Subcutaneous adipose tissue (tissue), 4 donors: ENCODE measurements around the gene TMC5. TPM values are rescaled to one million over a fixed set of nuclear protein-coding genes. Genes with fewer than 3 reads are reported as not detected.

Source experiments
- CTCF ChIP-seq: fragments of 450-650 bp; IDR thresholded peaks from one replicate; pipeline ENCODE4 v1.5.1; 2016; ENCODE audit warnings: low read depth, mild to moderate bottlenecking, control low read depth, antibody characterized with exemption, moderate library complexity
- total RNA-seq, 4 donors: library from RNA; depleted of rRNA; stranded (reverse); fragments of >200 nt; gene quantifications; one replicate each; pipeline ENCODE4 v1.1.0, GENCODE V29; 2016

Gene TMC5
- total RNA-seq, 4 donors from 2014 or later: 0.16 to 0.22 (median 0.17) TPM; not detected in 1

DNA sequence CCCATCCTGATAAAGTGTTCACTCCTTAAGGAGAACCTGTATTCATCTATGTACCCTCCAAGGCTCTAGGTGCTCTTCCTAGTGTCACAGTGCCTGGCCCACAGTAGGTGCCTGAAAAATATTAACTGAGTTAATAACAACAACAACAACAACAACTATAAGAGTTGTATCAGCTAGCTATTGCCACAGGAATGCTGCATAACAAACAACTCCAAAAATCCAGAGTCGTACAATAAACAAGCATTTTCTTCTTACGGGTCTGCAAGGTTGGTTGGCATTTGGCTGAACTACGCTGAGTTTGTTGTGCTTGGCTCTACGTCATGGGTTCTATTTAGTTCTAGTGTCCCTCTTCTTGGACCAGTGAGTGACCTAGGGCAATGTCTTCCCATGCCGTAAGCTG, 29.2 kb downstream of the TMC5 start:
- TF ChIP-seq CTCF: no peak

DNA sequence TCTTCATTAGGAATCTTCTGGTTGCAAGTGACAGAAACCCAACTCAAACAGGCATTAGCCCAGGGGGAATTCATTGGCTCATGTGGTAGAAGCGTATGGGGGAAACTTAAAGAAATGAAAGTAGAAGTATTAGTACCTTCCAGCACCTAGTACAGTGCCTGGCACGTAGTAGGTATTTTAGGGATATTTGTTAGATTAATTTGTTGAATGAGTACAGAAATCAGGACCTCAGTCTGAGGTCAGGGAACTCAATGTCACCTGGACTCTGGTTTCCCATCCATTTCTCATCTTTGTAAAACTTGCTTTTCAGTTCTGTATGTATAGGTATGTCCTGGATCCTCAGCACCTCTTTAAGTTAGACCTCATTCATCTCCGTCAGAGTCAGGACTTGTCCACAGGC, 32.5 kb downstream of the TMC5 start:
- no peak for TF ChIP-seq CTCF

DNA sequence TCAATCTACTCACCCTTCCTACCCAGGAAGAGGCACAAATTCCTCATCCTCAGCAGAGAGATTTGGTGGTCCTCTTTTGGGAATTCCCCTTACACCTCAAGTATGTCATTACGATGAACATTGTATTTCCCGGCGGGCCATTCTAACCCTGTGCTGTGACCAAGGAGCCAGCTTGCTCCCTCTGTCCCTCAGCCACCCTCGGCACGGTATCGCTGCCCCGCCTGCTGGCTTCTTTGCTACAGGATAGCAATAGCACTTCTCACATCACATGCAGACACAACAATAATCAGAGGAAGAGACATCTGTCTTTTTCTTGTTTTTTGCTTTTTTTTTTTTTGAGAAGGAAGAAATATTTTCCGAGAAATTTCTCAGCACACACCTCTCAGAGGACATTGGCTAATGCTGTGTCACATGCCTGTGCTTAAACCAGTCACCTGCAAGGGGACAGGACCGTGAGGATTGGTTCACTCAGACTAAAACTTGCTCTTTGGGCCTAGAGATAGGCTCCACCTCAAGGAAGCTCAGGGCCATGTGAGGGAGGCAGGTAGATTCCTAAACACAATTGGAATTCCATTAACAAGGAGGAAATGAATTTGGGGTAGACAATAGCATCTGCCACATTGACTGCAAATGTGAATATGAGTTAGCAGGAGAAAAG, 41.2 kb downstream of the TMC5 start:
- TF ChIP-seq CTCF: no peak

- TF ChIP-seq CTCF: no peak
These were observed 42.7 kb downstream of the TMC5 start for GRCh38 chr16:19460397-19460796.

GRCh38 chr16:19463468-19464315, 46.0 kb downstream of the TMC5 start:
- TF ChIP-seq CTCF: no peak

- no peak for TF ChIP-seq CTCF
These were observed 50.6 kb downstream of the TMC5 start for GRCh38 chr16:19468300-19468699.

GRCh38 chr16:19472482-19472881, 54.8 kb downstream of the TMC5 start:
- no peak for TF ChIP-seq CTCF
